Measurements from ENCODE around the gene PKN1.

Gene PKN1

GRCh38 chr19:14407605-14408484 is 25.3 kb upstream of the PKN1 start:
- no peak for DNase-seq

GRCh38 chr19:14408491-14409145 is 24.5 kb upstream of the PKN1 start:
- DNase-seq, result no peak

- no peak for DNase-seq
These were observed 23.7 kb upstream of the PKN1 start for GRCh38 chr19:14409146-14410023.

- no peak for DNase-seq
These were observed 22.7 kb upstream of the PKN1 start for GRCh38 chr19:14410091-14411051.

GRCh38 chr19:14411161-14411937 is 21.8 kb upstream of the PKN1 start:
- no peak for DNase-seq

GRCh38 chr19:14411938-14412245 is 21.2 kb upstream of the PKN1 start:
- DNase-seq, result no peak

- no peak for DNase-seq
These were observed 20.6 kb upstream of the PKN1 start for GRCh38 chr19:14412324-14412995.

- no peak for DNase-seq
These were observed 20.0 kb upstream of the PKN1 start for GRCh38 chr19:14412996-14413692.

GRCh38 chr19:14413693-14414181 is 19.4 kb upstream of the PKN1 start:
- no peak for DNase-seq

GRCh38 chr19:14414926-14415690 is 18.0 kb upstream of the PKN1 start:
- DNase-seq, result no peak

GRCh38 chr19:14416817-14417231 is 16.3 kb upstream of the PKN1 start:
- no peak for DNase-seq

- peak; percentile 77 for DNase-seq
These were observed 14.3 kb upstream of the PKN1 start for GRCh38 chr19:14418856-14419105.

GRCh38 chr19:14419106-14419813 is 13.8 kb upstream of the PKN1 start, which contains the start of gene DDX39A:
DDX39A (minus strand) TSS chr19:14419341; CDS start chr19:14413220, 6,121 bp downstream.
- peak; percentile 78 for DNase-seq

- no peak for DNase-seq
These were observed 7.4 kb upstream of the PKN1 start for GRCh38 chr19:14425696-14426138.

GRCh38 chr19:14427461-14427860 is 5.6 kb upstream of the PKN1 start:
- no peak for DNase-seq

- DNase-seq, result no peak
These were observed 4.2 kb upstream of the PKN1 start for GRCh38 chr19:14428882-14429416.

GRCh38 chr19:14430712-14431111 is 2.4 kb upstream of the PKN1 start:
- DNase-seq, result no peak

Data from 8988T (cell line).